ENCODE data around the gene REN.

DNA sequence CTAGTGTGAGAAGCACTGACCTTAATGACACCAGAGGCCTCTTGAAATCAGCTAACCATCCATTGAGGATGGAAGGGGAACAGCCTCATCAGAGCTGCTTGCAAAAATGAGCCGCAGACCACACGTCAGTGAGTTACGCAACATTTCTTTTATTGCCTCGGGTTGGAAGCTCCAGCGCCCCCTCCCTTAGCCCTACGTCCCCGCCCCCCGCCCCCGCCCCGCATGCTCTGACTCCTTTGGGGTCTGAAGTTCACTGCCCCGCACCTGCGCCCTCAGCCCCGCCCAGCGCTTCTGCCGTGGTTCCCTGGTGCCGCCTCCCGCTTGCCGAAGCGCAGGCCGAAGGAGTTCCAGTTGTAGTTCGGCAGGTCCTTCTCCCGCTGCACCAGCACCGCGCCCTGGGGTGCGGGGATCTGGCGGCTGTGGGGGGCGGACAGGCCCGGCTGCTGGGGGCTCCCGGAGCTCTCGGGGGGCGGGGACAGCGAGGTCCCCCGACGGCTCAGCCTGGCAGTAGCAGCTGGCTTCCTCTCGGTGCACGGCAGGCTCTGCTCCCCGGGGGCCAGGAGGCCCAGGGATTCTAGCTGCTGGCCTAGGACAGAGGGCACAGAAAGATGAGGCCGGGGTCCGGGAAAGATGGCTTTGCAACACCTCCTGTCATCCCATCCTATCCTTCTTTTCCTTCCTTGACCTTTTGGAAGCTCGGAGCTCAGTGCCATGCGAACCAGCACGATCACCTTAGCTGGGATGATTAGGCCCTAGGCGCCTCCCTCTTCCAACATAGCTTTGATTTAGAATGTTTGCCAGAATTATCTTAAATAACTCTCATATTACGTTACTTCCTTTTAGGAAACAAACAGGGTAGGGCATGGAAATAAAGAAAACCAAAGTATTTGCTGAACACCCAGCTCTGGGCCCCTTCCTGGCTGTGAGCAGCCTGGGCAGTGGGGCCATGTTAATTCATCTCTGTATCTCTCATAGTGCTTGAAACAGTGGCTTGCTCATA lies 24.4 kb upstream of the REN start:
- TF ChIP-seq, protein P1, sequence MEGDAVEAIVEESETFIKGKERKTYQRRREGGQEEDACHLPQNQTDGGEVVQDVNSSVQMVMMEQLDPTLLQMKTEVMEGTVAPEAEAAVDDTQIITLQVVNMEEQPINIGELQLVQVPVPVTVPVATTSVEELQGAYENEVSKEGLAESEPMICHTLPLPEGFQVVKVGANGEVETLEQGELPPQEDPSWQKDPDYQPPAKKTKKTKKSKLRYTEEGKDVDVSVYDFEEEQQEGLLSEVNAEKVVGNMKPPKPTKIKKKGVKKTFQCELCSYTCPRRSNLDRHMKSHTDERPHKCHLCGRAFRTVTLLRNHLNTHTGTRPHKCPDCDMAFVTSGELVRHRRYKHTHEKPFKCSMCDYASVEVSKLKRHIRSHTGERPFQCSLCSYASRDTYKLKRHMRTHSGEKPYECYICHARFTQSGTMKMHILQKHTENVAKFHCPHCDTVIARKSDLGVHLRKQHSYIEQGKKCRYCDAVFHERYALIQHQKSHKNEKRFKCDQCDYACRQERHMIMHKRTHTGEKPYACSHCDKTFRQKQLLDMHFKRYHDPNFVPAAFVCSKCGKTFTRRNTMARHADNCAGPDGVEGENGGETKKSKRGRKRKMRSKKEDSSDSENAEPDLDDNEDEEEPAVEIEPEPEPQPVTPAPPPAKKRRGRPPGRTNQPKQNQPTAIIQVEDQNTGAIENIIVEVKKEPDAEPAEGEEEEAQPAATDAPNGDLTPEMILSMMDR (conservative IDR thresholded peaks at IDR 0.05; ENCODE audit: low read length): no peak
- no peak for TF ChIP-seq EZH2phosphoT487 (IDR thresholded peaks at IDR 0.05; ENCODE audit: borderline replicate concordance)

All from Loucy (cell line).